Sigmoid colon (tissue), 7 donors: ENCODE results near the gene EPHX1. TPM values are rescaled to one million over a fixed set of nuclear protein-coding genes. Genes with fewer than 3 reads are reported as not detected.

Experiments used
- DNase-seq: peaks from one replicate; pipeline ENCODE4 v3.0.0-alpha.2; 2019
- H3K27ac ChIP-seq, 4 donors: fragments of 200-600 bp; sonication (generic); one replicate each; pipeline ENCODE4 v1.5.1; 2016 to 2019; ENCODE audit warnings: mild to moderate bottlenecking in 1 of 4
- H3K27me3 ChIP-seq, 3 donors: fragments of 200-600 bp; sonication (generic); one replicate each; pipeline ENCODE4 v1.5.1; 2019; ENCODE audit warnings: mild to moderate bottlenecking in 1 of 3
- H3K36me3 ChIP-seq, 4 donors: fragments of 200-600 bp; sonication (generic); one replicate each; pipeline ENCODE4 v1.5.1; 2016 to 2019
- H3K4me1 ChIP-seq, 4 donors: fragments of 200-600 bp; sonication (generic); one replicate each; pipeline ENCODE4 v1.5.1; 2017 to 2019
- H3K4me3 ChIP-seq, 4 donors: fragments of 200-600 bp; sonication (generic); one replicate each; pipeline ENCODE4 v1.5.1; 2017 to 2019; ENCODE audit warnings: mild to moderate bottlenecking in 2 of 4, moderate library complexity in 1 of 4
- H3K9me3 ChIP-seq, 4 donors: fragments of 200-600 bp in 3 of 4; sonication (generic) in 3 of 4; one replicate each; pipeline versions ENCODE4 v1.5.1 to v1.6.1; 2013 to 2019
- CTCF ChIP-seq, 4 experiments: fragments of 450-650 bp in 3 of 4; fragments of 200-600 bp in 1 of 4; IDR thresholded peaks; one replicate each; pipeline ENCODE4 v1.5.1; 2016 to 2019; ENCODE audit warnings: antibody characterized with exemption in 4 of 4, mild to moderate bottlenecking in 3 of 4, moderate library complexity in 2 of 4
- EP300 ChIP-seq, 4 donors: sonication (generic); formaldehyde crosslinking; IDR thresholded peaks; one replicate each; pipeline ENCODE4 v1.6.1; 2017; ENCODE audit warnings: antibody characterized with exemption in 4 of 4
- POLR2A ChIP-seq, 2 donors: fragments of 450-650 bp; IDR thresholded peaks; one replicate each; pipeline ENCODE4 v1.6.1; 2016; ENCODE audit warnings: antibody characterized with exemption in 2 of 2, mild to moderate bottlenecking in 2 of 2, moderate library complexity in 2 of 2
- POLR2AphosphoS5 ChIP-seq, 4 donors: sonication (generic); formaldehyde crosslinking; IDR thresholded peaks; one replicate each; pipeline ENCODE4 v1.6.1; 2017; ENCODE audit warnings: antibody characterized with exemption in 4 of 4
- WGBS, 2 donors: extraction: QIAGEN DNeasy Blood & Tissue Kit; methylation state at CpG; one replicate each; pipeline ENCODE4 v1.1.7; 2013; 5-methylcytosine and 5-hydroxymethylcytosine counted together
- intact Hi-C: fragments of 100-400 bp; cut with DNase I; formaldehyde crosslinking; loops from one replicate; pipeline ENCODE4 v1.15.1; 2023
- polyA plus RNA-seq, 3 donors: library from polyadenylated mRNA; stranded (reverse); fragments of 200-250 nt; gene quantifications; one replicate each; pipeline ENCODE4 v1.2.3, GENCODE V29; 2013
- total RNA-seq, 4 donors: library from RNA; depleted of rRNA; stranded (reverse); fragments of >200 nt; gene quantifications; one replicate each; pipeline ENCODE4 v1.1.0, GENCODE V29; 2016
- donor health status: healthy with polysubstance abuse.
- donor health status: Bipolar disorder and iron deficiency.
- donor health status: healthy.

EPHX1 gene
- total and polyA plus RNA-seq, 7 donors: 6.9 to 78.9 (median 43.6) TPM

GRCh38 chr1:225878282-225878681, 68.4 kb downstream of the EPHX1 start:
- 26 to 65% methylated on average over 4 of the region's 4 CpGs for WGBS, 2 donors
- Histone ChIP-seq H3K4me1 (peaks cover 0 to 51% (median 49%) of the 10 kb centered on the region in 4 donors), H3K27me3 (no peaks in the 10 kb centered on the region), H3K27ac (peak overlapping the region; percentile 23 to 90 (median 58)), H3K36me3 (peaks cover 0 to 38% (median 12%) of the 10 kb centered on the region in 4 donors), H3K4me3 (no peak overlapping the region), H3K9me3 (no peaks in the 10 kb centered on the region)
- intact Hi-C loops: no loop called here
- no peak for DNase-seq
- no peak for TF ChIP-seq POLR2A (IDR thresholded peaks at IDR 0.05)
- TF ChIP-seq POLR2AphosphoS5 (IDR thresholded peaks at IDR 0.05): no peak
- no peak for TF ChIP-seq CTCF (IDR thresholded peaks at IDR 0.05)
- no peak for TF ChIP-seq EP300 (IDR thresholded peaks at IDR 0.05)

GRCh38 chr1:225879521-225880221, 69.7 kb downstream of the EPHX1 start:
- intact Hi-C loops: loop anchor here (5.0 kb wide), 2 partner anchors 67 to 98 kb away; partner anchors contain the start of gene EPHX1
- Histone ChIP-seq H3K9me3 (no peaks in the 10 kb centered on the region), H3K27me3 (no peaks in the 10 kb centered on the region), H3K27ac (peak overlapping the region; percentile 88 to 91 (median 90)), H3K36me3 (peaks cover 0 to 25% (median 5%) of the 10 kb centered on the region in 4 donors), H3K4me3 (no peak overlapping the region), H3K4me1 (peaks cover 0 to 57% (median 51%) of the 10 kb centered on the region in 4 donors)
- 12 to 33% methylated on average over 8 of the region's 8 CpGs for WGBS, 2 donors
- DNase-seq: no peak
- TF ChIP-seq POLR2AphosphoS5 (IDR thresholded peaks at IDR 0.05) (peak in 1 of 4 donors; percentile 27), POLR2A (IDR thresholded peaks at IDR 0.05) (peak in 1 of 2 donors; percentile 48), EP300 (IDR thresholded peaks at IDR 0.05) (no peak), CTCF (IDR thresholded peaks at IDR 0.05) (no peak)

- 16 to 48% methylated on average over 2 of the region's 2 CpGs for WGBS, 2 donors
- intact Hi-C loops: loop anchor here (5.0 kb wide), 2 partner anchors 68 to 97 kb away; partner anchors contain the start of gene EPHX1
Measured at GRCh38 chr1:225880222-225880588, 70.3 kb downstream of the EPHX1 start.

GRCh38 chr1:225880636-225881035, 70.7 kb downstream of the EPHX1 start:
- Histone ChIP-seq H3K9me3 (no peaks in the 10 kb centered on the region), H3K4me3 (peak overlapping the region in 3 of 4 donors; percentile 92 to 98 (median 95)), H3K27ac (peak overlapping the region; percentile 88 to 91 (median 90)), H3K4me1 (peaks cover 0 to 57% (median 51%) of the 10 kb centered on the region in 4 donors), H3K36me3 (peaks cover 0 to 15% (median 5%) of the 10 kb centered on the region in 4 donors), H3K27me3 (no peaks in the 10 kb centered on the region)
- no peak for TF ChIP-seq EP300 (IDR thresholded peaks at IDR 0.05)
- no peak for TF ChIP-seq POLR2AphosphoS5 (IDR thresholded peaks at IDR 0.05)
- no peak for TF ChIP-seq CTCF (IDR thresholded peaks at IDR 0.05)
- TF ChIP-seq POLR2A (IDR thresholded peaks at IDR 0.05): no peak
- intact Hi-C loops: loop anchor here (5.0 kb wide), 2 partner anchors 68 to 97 kb away; partner anchors contain the start of gene EPHX1
- no peak for DNase-seq
- WGBS, 2 donors: 12 to 44% methylated on average over 5 of the region's 5 CpGs

More at GRCh38 chr1:225880222-225880588, 70.3 kb downstream of the EPHX1 start:
- no peaks in the 10 kb centered on the region for H3K27me3 ChIP-seq
- peaks cover 0 to 57% (median 51%) of the 10 kb centered on the region in 4 donors for H3K4me1 ChIP-seq
- peaks cover 0 to 19% (median 5%) of the 10 kb centered on the region in 4 donors for H3K36me3 ChIP-seq
- H3K9me3 ChIP-seq: no peaks in the 10 kb centered on the region
- H3K27ac ChIP-seq: peak overlapping the region; percentile 88 to 91 (median 90)
- H3K4me3 ChIP-seq: no peak overlapping the region
- TF ChIP-seq POLR2A (IDR thresholded peaks at IDR 0.05): no peak
- no peak for TF ChIP-seq POLR2AphosphoS5 (IDR thresholded peaks at IDR 0.05)
- TF ChIP-seq CTCF (IDR thresholded peaks at IDR 0.05): no peak
- no peak for TF ChIP-seq EP300 (IDR thresholded peaks at IDR 0.05)
- no peak for DNase-seq
